ENCODE measurements around the gene LRRC4C.

GRCh38 chr11:40321537-40321936 is 1137.9 kb downstream of the LRRC4C start:
- no peak for TF ChIP-seq POLR2A (IDR thresholded peaks at IDR 0.05)
- TF ChIP-seq, protein P1, sequence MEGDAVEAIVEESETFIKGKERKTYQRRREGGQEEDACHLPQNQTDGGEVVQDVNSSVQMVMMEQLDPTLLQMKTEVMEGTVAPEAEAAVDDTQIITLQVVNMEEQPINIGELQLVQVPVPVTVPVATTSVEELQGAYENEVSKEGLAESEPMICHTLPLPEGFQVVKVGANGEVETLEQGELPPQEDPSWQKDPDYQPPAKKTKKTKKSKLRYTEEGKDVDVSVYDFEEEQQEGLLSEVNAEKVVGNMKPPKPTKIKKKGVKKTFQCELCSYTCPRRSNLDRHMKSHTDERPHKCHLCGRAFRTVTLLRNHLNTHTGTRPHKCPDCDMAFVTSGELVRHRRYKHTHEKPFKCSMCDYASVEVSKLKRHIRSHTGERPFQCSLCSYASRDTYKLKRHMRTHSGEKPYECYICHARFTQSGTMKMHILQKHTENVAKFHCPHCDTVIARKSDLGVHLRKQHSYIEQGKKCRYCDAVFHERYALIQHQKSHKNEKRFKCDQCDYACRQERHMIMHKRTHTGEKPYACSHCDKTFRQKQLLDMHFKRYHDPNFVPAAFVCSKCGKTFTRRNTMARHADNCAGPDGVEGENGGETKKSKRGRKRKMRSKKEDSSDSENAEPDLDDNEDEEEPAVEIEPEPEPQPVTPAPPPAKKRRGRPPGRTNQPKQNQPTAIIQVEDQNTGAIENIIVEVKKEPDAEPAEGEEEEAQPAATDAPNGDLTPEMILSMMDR (IDR thresholded peaks at IDR 0.05), result no peak
